ENCODE results near the gene PSMB3.

DNA sequence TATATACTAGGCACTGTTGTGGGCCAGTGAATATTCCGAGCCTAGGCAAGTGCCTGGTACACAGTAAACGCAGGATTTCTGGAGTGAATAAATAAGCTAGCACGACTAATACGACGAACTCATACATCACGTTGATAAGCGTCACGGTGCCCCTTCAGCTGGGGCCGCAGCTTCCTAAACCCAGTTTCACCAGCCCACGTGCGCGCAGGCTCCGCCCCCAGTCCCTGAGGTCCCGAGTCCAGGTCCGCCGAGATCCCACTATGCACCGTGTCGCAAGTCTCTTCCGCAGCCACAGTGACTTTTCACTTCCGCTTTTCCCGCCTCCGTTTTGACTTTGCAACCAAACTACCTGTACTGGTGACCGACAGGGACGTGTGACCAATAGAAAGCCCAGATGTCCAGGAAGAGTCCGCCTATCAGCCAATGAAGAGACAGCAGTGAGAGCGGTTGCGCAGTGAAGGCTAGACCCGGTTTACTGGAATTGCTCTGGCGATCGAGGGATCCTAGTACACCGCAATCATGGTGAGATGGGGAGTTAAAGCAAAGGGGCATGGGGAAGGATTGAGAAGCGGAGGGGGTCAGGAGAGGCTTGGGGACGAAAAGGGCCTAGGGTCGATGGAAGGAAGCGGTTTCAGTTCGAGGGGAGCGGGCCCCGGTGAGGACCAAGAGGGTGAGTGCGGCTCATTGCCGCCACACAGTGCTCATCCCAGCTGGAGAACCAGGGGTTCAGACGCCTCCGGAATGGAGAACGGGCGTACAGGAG, at the start of gene PSMB3:
- TF ChIP-seq, protein P1, sequence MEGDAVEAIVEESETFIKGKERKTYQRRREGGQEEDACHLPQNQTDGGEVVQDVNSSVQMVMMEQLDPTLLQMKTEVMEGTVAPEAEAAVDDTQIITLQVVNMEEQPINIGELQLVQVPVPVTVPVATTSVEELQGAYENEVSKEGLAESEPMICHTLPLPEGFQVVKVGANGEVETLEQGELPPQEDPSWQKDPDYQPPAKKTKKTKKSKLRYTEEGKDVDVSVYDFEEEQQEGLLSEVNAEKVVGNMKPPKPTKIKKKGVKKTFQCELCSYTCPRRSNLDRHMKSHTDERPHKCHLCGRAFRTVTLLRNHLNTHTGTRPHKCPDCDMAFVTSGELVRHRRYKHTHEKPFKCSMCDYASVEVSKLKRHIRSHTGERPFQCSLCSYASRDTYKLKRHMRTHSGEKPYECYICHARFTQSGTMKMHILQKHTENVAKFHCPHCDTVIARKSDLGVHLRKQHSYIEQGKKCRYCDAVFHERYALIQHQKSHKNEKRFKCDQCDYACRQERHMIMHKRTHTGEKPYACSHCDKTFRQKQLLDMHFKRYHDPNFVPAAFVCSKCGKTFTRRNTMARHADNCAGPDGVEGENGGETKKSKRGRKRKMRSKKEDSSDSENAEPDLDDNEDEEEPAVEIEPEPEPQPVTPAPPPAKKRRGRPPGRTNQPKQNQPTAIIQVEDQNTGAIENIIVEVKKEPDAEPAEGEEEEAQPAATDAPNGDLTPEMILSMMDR (IDR thresholded peaks at IDR 0.05): no peak
- no peak for TF ChIP-seq EP300 (IDR thresholded peaks at IDR 0.05)
- peak; percentile 100 for TF ChIP-seq MAX (IDR thresholded peaks at IDR 0.05)
- peak; percentile 90 for TF ChIP-seq USF2 (IDR thresholded peaks at IDR 0.05)
- no peak for TF ChIP-seq RARB (CRISPR knock-in tag; IDR thresholded peaks at IDR 0.05)
- no peak for TF ChIP-seq RCOR1 (IDR thresholded peaks at IDR 0.05; ENCODE audit: low read depth, low read length)
- no peak for TF ChIP-seq SMC3 (IDR thresholded peaks at IDR 0.05)

All from A549 (cell line).